HTR-8/SVneo (cell line): Measurements from ENCODE around the gene CAPZB.
A peak's percentile ranks its signal among the peaks of the same experiment; 100 is the strongest.

Source experiments
- DNase-seq: peaks from one replicate; pipeline ENCODE4 v3.0.0; 2011; ENCODE audit warnings: low spot score, mixed read lengths; ENCODE audit not compliant: insufficient read length
- FAIRE-seq: peaks from 2 replicates; lab custom pipeline; 2011; peaks lifted over from hg19 to GRCh38; lab: Jason Lieb, UNC

The CAPZB gene

DNA sequence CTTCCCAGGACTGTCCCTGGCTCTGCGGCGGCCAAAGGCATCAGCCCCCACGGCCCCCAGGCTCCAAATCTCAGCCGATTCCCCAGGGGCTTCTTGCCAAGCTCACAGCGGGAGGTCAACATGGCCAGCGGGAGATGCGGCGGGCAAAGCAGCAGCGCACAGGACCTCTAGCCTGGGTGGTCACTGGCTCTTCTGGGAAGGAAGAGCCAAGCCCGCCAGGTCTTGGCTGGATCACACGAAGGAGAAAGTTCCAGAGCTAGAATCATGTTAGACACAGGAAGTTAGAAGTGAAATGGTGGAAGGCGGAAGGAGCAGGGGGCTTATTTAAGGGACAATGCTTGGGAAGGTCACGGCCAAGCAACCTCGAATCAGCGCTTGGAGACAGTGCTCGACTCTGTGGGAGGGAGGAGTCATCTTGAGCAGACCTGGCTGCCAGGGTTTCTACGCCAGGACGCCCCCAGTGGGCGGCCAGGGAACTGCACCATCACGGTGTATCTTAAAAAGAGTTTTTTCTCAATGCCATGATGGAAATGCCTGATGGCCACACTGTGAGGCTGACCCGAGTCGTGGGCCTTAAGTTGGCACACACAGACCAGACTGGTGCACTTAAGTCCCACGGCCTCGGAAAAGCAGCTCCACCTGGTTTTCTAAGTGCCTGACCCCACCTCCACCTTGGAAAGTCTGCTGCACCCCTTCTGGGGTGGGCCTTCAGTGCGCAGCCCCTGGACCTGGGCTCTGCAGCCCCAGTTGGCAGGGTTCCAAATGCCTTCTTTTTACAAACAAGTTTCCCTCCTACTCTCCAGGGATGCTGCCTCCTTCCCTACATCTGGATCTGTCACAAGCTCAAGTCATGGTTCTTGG lies 143.9 kb downstream of the CAPZB start:
- DNase-seq (peak; percentile 84), FAIRE-seq (no peak)

- no peak for FAIRE-seq
Measured at GRCh38 chr1:19340387-19340937, 144.9 kb downstream of the CAPZB start.

DNA sequence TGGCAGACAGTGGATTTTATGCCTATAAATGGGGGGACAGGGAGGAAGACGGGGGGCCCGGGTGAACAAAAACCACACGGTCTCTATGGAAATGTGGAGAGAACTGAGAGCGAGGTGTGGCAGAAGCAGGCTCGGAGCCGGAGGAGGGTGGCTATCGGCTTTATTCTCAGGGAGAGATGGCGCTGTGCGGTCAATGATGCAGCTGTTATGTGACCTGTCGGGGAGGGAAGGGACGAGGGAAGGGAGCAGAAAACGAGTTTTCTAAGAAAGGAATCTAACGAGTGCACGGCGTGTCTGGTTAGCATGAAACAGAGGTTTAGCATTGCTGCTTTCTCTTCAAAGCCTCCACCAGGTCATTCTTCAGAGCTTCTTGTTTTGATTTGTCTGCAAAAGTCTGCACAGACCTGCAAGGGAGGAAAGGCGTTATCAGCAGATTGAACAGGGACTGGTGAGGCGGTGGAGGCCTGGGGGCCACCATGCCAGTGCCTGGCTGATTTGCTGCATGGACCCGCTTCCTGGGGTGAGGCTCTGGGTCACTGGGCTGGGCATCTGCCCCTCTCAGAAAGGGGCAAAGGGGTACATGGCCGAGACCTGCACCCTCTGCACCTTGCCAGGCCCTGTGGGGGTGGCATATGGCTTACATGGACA lies 146.0 kb downstream of the CAPZB start:
- FAIRE-seq (no peak), DNase-seq (no peak)

More at GRCh38 chr1:19340387-19340937, 144.9 kb downstream of the CAPZB start:
- no peak for DNase-seq

- no peak for FAIRE-seq
Measured at GRCh38 chr1:19338323-19338762, 147.0 kb downstream of the CAPZB start.

DNA sequence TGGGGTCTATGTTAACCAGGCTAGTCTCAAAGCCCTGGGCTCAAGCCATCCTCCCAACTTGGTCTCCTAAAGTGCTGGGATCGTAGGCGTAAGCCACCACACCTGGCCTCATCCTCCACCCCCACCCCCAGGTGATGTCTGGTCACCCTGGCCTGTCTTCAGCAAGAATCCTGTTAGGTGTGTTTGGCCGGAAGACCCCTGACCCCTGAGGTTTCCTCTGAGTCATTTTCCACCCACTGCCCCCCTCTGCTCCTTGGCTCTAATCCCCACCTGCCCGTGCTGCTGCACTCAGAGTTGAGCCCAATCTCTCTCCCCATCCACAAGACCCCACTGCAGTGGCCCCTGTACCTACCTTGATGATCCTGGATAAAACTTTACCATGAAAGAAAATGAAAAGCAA lies 148.1 kb downstream of the CAPZB start:
- no peak for FAIRE-seq
- no peak for DNase-seq

More at GRCh38 chr1:19338323-19338762, 147.0 kb downstream of the CAPZB start:
- DNase-seq = no peak

DNA sequence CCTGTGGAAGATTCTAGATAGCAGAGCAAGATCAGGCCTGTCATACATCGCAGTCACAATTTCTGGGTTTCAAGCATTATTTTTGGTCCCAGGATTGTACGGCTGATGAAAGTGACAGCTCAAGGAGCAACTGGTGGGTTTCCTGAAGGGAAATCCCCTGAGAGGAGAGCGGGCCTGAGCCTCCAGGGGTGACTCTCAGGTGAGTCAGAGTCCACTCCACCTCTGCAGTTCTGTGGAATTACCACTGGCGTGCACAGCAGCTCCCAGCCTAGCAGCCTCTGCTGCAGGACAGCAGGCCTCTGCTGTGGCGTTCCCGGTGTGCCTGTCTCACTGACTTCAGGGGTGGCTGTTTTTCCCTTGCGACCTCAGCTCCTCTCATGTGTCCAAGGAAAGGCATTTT lies 148.8 kb downstream of the CAPZB start:
- DNase-seq (peak; percentile 12), FAIRE-seq (no peak)

DNA sequence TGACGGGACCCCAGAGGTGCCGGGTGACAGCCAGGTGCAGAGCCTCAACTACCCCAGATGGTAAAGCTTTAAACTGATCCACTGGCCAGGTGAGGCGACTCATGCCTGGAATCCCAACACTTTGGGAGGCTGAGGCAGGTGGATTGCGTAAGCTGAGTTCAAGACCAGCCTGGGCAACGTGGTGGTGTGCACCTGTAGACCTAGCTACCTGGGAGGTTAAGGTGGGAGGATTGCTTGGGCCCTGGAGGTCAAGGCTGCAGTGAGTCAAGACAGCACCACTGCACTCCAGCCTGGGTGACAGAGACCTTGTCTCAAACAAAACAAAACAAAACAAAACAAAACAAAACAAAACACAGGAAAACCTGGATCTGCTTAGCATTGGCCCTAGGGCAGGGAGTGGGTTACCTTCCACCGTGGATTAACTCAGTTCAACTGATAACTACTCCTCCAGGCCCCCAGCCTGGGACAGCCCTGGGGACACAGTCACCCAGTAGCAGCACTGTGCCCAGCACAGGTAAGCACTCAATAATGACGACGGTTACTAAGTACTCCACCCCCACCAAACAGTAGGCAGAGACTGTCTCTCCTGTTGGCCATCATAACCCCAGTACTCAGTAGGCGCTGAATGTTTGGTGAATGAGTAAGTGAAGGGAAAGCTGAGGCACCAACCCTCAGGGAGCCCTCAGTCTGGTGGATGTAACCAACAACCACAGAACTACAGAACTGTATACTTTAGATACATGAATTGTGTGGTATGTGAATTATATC lies 151.6 kb downstream of the CAPZB start:
- DNase-seq (no peak), FAIRE-seq (no peak)

- DNase-seq = no peak
- no peak for FAIRE-seq
Measured at GRCh38 chr1:19332832-19333231, 152.5 kb downstream of the CAPZB start.

- DNase-seq (no peak), FAIRE-seq (no peak)
Measured at GRCh38 chr1:19331262-19331878, 154.0 kb downstream of the CAPZB start.

GRCh38 chr1:19330449-19331135 lies 154.7 kb downstream of the CAPZB start:
- DNase-seq = no peak
- no peak for FAIRE-seq

- FAIRE-seq (no peak), DNase-seq (no peak)
Measured at GRCh38 chr1:19329611-19330010, 155.7 kb downstream of the CAPZB start.

DNA sequence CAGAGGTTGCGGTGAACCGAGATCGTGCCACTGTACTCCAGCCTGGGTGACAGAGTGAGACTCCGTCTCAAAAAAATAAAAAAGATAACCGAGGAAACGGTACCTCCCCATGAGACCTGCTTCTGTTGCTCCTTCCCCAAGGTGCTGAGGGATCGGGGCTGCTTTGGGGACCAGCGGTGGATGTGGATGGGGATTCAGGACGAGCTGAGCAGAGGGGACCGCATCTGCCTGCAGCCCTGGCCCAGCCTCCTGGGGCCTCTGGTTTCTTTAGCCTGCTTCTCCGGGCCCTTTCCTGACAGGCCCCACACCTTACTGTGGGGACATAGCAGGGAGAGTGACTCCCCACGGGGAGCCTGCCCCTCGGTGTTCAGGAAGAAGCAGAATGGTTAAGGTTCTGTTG lies 156.2 kb downstream of the CAPZB start:
- FAIRE-seq = no peak
- DNase-seq = no peak

DNA sequence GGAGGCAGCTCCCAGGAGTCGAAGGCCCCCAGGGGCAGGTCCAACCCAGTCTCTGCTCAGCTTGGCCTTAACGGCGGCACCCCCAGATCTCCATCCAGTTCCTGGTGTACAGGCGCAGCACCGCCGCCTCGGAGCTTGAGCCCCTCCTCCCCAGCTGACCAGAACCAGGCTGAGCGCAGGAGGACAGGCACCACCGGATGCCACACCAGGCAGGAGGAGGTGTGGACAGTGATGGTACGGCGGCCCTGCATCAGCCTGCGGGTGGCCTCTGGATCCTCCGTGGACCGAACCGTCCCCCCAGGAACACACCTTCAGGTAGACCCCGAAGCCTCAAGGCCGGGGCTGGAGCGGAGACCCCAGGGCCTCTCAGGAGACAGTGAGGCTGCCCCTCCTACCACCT lies 156.9 kb downstream of the CAPZB start:
- FAIRE-seq (no peak), DNase-seq (no peak)

GRCh38 chr1:19327736-19328135 lies 157.6 kb downstream of the CAPZB start:
- no peak for FAIRE-seq

DNA sequence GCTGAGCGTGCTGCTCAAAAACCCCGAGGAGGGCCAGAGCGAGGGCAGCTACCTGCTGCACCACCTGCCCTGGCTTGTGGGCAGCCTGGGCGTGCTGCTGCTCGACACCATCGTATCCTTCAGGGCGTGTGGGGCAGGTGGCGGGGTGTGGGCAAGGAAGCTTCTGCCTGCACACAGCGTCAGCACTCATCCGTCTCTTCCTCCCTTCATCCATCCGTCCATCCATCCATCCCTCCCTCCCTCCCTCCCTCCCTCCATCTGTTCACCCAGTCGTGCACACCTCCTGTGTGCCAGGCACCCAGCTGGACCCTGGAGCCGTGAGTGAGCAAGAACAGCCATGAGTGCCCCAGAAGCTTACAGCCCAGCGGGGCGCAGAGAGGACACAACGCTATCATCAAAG lies 158.0 kb downstream of the CAPZB start:
- no peak for DNase-seq
- no peak for FAIRE-seq

More at GRCh38 chr1:19327736-19328135, 157.6 kb downstream of the CAPZB start:
- no peak for DNase-seq

DNA sequence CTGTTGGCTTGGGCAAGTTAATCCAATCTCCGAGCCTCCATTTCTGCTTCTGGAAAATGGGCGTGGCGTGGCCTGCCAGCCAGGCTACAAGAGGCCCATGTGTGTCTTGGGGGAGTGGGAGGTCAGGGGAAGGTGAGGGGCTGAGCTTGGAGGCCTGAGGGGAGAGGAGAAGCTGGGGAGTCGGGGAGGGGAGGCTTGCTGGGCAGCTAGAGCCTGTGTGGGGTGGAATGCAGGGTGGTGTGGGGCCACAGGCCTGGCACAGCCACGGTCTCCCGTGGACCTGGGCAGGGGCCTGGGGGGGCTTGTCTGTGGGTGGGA lies 158.6 kb downstream of the CAPZB start:
- DNase-seq (no peak), FAIRE-seq (no peak)

DNA sequence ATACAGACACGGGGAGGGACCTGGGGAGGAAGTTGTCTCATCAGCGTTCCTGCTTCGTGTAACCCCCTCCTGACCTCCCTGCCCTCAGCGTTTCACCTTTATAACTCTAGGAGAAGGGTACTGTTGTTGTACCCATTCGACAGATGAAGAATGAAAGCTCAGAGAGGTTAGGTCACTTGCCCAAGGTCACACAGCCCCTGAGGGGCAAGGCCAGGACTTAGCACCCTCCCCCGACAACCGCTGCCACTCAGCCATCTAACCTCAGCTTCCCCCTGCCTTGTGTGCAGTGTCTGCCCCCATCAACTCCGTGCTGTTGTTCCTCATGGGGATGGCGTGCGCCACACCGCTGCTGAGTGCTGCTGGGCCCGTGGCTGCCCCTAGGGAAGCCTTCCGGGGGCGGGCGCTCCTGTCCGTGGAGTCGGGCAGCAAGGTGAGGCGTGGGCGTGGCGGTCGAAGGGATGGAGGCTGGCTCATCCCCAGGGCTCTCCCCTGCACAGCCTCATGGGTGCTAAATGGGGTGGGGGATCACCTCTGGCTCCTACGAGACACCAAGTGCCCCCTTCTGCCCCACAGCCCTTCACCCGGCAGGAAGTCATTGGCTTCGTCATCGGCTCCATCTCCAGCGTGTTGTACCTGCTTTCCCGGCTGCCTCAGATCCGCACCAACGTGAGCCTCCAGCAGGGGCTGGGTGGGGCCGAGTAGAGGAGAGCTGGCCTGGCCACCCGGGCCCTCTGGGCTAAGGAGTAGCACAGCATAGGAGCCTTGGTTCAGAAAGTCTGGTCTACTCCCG lies 159.2 kb downstream of the CAPZB start:
- FAIRE-seq (no peak), DNase-seq (no peak)

DNA sequence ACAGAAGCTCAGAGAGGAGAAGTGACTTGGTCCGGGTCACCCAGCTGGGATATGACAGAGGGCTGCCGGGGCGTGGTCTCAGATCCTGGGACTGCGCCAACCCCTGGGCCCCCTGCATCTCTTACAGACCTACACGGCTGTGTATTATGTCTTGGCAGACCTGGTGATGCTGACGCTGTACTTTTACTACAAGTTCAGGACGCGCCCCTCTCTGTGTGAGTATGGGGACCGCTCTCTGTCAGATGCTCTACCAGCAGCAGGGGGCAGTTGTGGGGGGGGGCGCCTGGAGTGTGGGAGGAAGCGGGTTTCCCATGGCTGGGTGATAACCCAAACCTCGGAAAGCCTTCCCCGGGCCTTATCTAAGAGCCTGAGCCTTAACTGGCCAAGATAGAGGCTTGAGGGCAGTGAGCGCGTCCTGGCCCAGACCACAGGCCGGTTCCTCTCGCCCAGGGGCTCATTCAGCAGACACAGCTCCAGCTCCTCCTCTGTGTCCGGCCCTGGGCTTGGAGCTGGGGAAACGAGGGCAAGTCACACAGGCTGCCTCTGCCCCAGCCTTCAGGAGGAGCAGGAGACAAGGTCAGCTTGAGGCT lies 159.9 kb downstream of the CAPZB start:
- DNase-seq = no peak
- FAIRE-seq = no peak

DNA sequence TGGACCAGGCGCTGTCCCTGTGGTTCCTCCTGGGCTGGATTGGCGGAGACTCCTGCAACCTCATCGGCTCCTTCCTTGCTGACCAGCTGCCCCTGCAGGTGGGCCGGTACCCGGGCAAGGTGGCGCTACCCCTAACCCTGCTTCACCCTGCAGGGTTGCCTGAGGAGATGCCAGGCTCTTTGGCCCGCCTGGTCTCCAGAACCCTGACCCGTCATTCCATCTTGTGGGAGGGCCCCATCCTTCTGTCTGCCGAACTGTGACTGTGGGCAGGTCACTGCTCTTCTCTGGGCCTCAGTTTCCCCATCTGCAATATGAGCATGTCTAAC lies 160.7 kb downstream of the CAPZB start:
- DNase-seq = no peak
- no peak for FAIRE-seq
